Lower lobe of right lung (tissue), 2 donors: ENCODE results near the gene NSL1. TPM values are rescaled to one million over a fixed set of nuclear protein-coding genes. Genes with fewer than 3 reads are reported as not detected.

Experiments used
- ATAC-seq, 2 donors: fragments of 200-7000 bp; cut with Tn5 transposase; one replicate each; pipeline ENCODE4 v1.9.1; 2020 to 2022; ENCODE audit warnings: mild to moderate bottlenecking in 2 of 2, moderate library complexity in 2 of 2
- DNase-seq: peaks from one replicate; pipeline ENCODE4 v3.0.0-alpha.2; 2020
- H3K27ac ChIP-seq: fragments of 200-600 bp; one replicate; pipeline ENCODE4 v1.8.0; 2022
- H3K27me3 ChIP-seq: fragments of 200-600 bp; one replicate; pipeline ENCODE4 v1.8.0; 2022; ENCODE audit warnings: low read depth
- H3K36me3 ChIP-seq: fragments of 200-600 bp; one replicate; pipeline ENCODE4 v1.8.0; 2022; ENCODE audit warnings: mild to moderate bottlenecking
- H3K4me1 ChIP-seq: fragments of 200-600 bp; one replicate; pipeline ENCODE4 v1.8.0; 2022
- H3K4me3 ChIP-seq: fragments of 200-600 bp; one replicate; pipeline ENCODE4 v1.8.0; 2022; ENCODE audit warnings: mild to moderate bottlenecking
- H3K9me3 ChIP-seq: fragments of 200-600 bp; one replicate; pipeline ENCODE4 v1.8.0; 2022
- intact Hi-C: fragments of 100-400 bp; cut with DNase I; formaldehyde crosslinking; loops from one replicate; pipeline ENCODE4 v1.11.0; 2022
- total RNA-seq: library from RNA; stranded (reverse); fragmentation: NEBNext Ultra II Directional; extraction: Animal tissue kit (Norgen Biotek cat#: 25700); gene quantifications from one replicate; pipeline ENCODE4 v1.2.1, GENCODE V29; 2021
- TF ChIP-seq, protein P1 (sequence below): fragments of 200-600 bp; IDR thresholded peaks from one replicate; pipeline ENCODE4 v1.8.0; 2022; ENCODE audit warnings: antibody characterized with exemption, mild to moderate bottlenecking
- donor health status: DM: no; HTN: yes; CAD: no; lungs with severe emphysema.

NSL1 gene
- total RNA-seq, 1 donor from 2014 or later: 30.8 TPM

GRCh38 chr1:212700892-212701819 lies 90.4 kb downstream of the NSL1 start:
- peaks cover 32% of the 10 kb centered on the region for H3K4me1 ChIP-seq
- peak overlapping the region; percentile 71 for H3K4me3 ChIP-seq
- DNase-seq (peak; percentile 65), ATAC-seq (peak; percentile 62 to 65)
- H3K27me3 ChIP-seq: no peaks in the 10 kb centered on the region
- H3K36me3 ChIP-seq: no peaks in the 10 kb centered on the region
- intact Hi-C loops: no loop called here
- peak overlapping the region; percentile 73 for H3K27ac ChIP-seq
- TF ChIP-seq, protein P1, sequence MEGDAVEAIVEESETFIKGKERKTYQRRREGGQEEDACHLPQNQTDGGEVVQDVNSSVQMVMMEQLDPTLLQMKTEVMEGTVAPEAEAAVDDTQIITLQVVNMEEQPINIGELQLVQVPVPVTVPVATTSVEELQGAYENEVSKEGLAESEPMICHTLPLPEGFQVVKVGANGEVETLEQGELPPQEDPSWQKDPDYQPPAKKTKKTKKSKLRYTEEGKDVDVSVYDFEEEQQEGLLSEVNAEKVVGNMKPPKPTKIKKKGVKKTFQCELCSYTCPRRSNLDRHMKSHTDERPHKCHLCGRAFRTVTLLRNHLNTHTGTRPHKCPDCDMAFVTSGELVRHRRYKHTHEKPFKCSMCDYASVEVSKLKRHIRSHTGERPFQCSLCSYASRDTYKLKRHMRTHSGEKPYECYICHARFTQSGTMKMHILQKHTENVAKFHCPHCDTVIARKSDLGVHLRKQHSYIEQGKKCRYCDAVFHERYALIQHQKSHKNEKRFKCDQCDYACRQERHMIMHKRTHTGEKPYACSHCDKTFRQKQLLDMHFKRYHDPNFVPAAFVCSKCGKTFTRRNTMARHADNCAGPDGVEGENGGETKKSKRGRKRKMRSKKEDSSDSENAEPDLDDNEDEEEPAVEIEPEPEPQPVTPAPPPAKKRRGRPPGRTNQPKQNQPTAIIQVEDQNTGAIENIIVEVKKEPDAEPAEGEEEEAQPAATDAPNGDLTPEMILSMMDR: peak; percentile 22
- no peaks in the 10 kb centered on the region for H3K9me3 ChIP-seq

DNA sequence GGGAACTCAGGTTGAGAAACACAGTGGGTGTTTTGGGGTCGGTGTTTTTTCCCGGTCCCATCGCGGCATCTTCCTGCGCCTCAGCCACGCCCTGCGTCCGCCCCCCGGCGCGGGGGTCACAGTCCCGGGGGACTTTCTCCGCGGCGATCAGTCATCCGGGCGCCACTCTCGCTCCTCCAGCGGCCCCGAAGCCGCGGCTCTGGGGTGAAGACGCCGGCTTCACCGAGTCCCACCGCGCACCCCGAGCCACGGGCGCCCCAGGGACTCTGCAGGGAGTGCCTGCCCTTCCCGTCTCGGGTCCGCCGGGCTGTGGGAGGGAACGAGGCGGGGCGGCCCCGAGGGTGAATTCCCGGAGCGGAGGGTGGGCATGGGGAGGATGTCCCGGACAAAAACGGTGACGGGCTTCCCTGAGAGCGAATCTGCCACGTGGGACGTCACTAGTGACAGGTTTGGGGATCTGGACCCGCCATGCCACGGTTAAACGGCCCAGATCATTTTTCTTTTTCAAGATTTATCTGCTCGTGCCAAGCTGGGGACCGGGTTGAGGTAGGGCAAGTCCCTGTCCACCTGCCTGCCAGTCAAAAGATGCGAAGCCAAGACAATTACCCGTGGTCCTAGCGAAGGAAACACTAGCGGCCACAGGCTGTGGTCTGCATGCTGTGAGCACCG lies 91.2 kb downstream of the NSL1 start:
- TF ChIP-seq, protein P1: no peak
- ATAC-seq (peak; percentile 66 to 69), DNase-seq (peak; percentile 63)
- H3K27me3 ChIP-seq: no peaks in the 10 kb centered on the region
- H3K9me3 ChIP-seq: no peaks in the 10 kb centered on the region
- intact Hi-C loops: no loop called here
- H3K27ac ChIP-seq: peak overlapping the region; percentile 73
- H3K36me3 ChIP-seq: no peaks in the 10 kb centered on the region
- H3K4me1 ChIP-seq: peaks cover 32% of the 10 kb centered on the region
- peak overlapping the region; percentile 71 for H3K4me3 ChIP-seq

- Histone ChIP-seq H3K4me3 (peak within 1 kb of the TSS; percentile 71), H3K9me3 (no peaks in the 10 kb centered on the region), H3K4me1 (peaks cover 32% of the 10 kb centered on the region), H3K27ac (peak within 1 kb of the TSS; percentile 73), H3K36me3 (no peaks in the 10 kb centered on the region), H3K27me3 (no peaks in the 10 kb centered on the region)
- TF ChIP-seq, protein P1: no peak
- intact Hi-C loops: no loop called here
- DNase-seq (peak; percentile 80), ATAC-seq (peak; percentile 83 to 85)
These were observed 91.9 kb downstream of the NSL1 start, which contains the start of gene BATF3 for GRCh38 chr1:212699625-212700222. Gene BATF3 (minus strand): TSS chr1:212699840. CDS start chr1:212699762, 78 bp downstream.

- Histone ChIP-seq H3K9me3 (no peaks in the 10 kb centered on the region), H3K27ac (peak overlapping the region; percentile 73), H3K4me1 (peaks cover 32% of the 10 kb centered on the region), H3K4me3 (peak overlapping the region; percentile 71), H3K36me3 (no peaks in the 10 kb centered on the region), H3K27me3 (no peaks in the 10 kb centered on the region)
- TF ChIP-seq, protein P1: peak; percentile 55
- DNase-seq (peak; percentile 74), ATAC-seq (peak; percentile 76 to 84)
- intact Hi-C loops: no loop called here
These were observed 92.4 kb downstream of the NSL1 start for GRCh38 chr1:212699104-212699624.

GRCh38 chr1:212698467-212699103 lies 93.0 kb downstream of the NSL1 start:
- H3K9me3 ChIP-seq: no peaks in the 10 kb centered on the region
- H3K36me3 ChIP-seq: no peaks in the 10 kb centered on the region
- TF ChIP-seq, protein P1: no peak
- ATAC-seq: no peak
- no peaks in the 10 kb centered on the region for H3K27me3 ChIP-seq
- H3K27ac ChIP-seq: peak overlapping the region; percentile 73
- H3K4me3 ChIP-seq: peak overlapping the region; percentile 71
- H3K4me1 ChIP-seq: peaks cover 32% of the 10 kb centered on the region
- intact Hi-C loops: no loop called here
- DNase-seq: no peak
